HAP-1 (cell line): Measurements from ENCODE around the gene CNTNAP2.

Experiments used
- DNase-seq, 2 experiments: peaks; one replicate each; pipeline ENCODE4 v3.0.0-alpha.2; 2016 to 2020; ENCODE audit warnings: low spot score in 2 of 2
- H3K27me3 ChIP-seq: fragments of 250-450 bp; sonication (Bioruptor Pico); 2 replicates; pipeline ENCODE4 v1.5.1; 2020; ENCODE audit warnings: low read depth, mild to moderate bottlenecking, moderate library complexity
- H3K36me3 ChIP-seq: fragments of 250-450 bp; sonication (Bioruptor Pico); replicated peaks from 2 replicates; pipeline ENCODE4 v1.5.1; 2020; ENCODE audit warnings: mild to moderate bottlenecking
- H3K4me1 ChIP-seq: fragments of 250-450 bp; sonication (Bioruptor Pico); 2 replicates; pipeline ENCODE4 v1.5.1; 2020; ENCODE audit warnings: mild to moderate bottlenecking
- H3K4me3 ChIP-seq: fragments of 250-450 bp; sonication (Bioruptor Pico); 2 replicates; pipeline ENCODE4 v1.5.1; 2020; ENCODE audit warnings: mild to moderate bottlenecking, moderate library complexity
- H3K9me3 ChIP-seq: fragments of 250-450 bp; sonication (Bioruptor Pico); 2 replicates; pipeline ENCODE4 v1.5.1; 2020; ENCODE audit warnings: mild to moderate bottlenecking, moderate library complexity
- in situ Hi-C: fragments of 300-500 bp; cut with MboI; formaldehyde crosslinking; loops from 3 replicates; pipeline ENCODE4 v1.14.3; 2020; ENCODE audit warnings: low sequenced_read_pairs, inconsistent platforms, mixed read lengths

Gene CNTNAP2

DNA sequence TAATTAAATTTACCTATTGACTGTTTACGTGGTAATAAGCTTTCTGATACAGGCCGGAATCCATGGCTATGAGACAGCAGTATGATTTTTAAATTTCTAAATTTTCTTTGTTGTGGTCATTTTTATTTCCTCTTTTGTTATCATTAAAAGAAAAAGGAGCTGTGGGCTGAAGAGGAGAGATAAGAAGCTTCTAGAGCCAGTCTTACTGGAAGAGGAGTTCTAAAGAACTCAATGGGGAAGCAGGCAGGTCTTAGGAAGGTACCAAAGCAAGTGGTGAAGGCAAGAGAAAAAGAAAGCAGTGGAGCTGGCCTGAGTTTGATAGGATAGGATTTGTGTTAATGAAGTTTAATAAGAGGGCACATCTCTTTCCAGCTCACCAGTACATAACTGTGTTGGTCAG lies 1187.8 kb downstream of the CNTNAP2 start:
- Histone ChIP-seq H3K36me3 (no peaks in the 10 kb centered on the region), H3K4me1 (no peaks in the 10 kb centered on the region), H3K9me3 (no peaks in the 10 kb centered on the region), H3K27me3 (no peaks in the 10 kb centered on the region), H3K4me3 (no peak overlapping the region)
- in situ Hi-C loops: no loop called here
- DNase-seq: no peak

- no peak for DNase-seq
- no peak overlapping the region for H3K4me3 ChIP-seq
- no peaks in the 10 kb centered on the region for H3K27me3 ChIP-seq
- H3K4me1 ChIP-seq: no peaks in the 10 kb centered on the region
- no peaks in the 10 kb centered on the region for H3K36me3 ChIP-seq
- in situ Hi-C loops: no loop called here
- H3K9me3 ChIP-seq: no peaks in the 10 kb centered on the region
Observed at GRCh38 chr7:147305827-147306226, 1189.2 kb downstream of the CNTNAP2 start.

DNA sequence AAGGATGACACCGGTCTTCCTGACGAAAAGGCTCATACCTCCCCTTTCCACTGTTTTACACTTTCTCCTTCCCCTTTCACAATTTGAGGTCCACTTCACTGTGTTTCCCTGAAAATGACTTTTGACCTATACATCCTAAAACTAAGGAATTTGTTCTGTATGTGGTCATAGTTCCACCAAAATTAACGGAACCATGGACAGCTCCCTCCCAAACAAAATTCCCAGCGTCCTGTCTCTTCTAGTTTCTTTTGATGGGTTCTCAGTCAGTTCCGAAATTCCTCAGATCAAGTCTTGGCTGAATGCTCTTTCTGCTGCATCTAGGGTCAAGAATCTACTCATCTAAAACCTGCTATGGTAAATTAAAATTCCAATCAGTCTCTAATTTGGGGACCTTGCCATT lies 1191.9 kb downstream of the CNTNAP2 start:
- no peaks in the 10 kb centered on the region for H3K27me3 ChIP-seq
- no peak overlapping the region for H3K4me3 ChIP-seq
- in situ Hi-C loops: no loop called here
- no peak for DNase-seq
- no peaks in the 10 kb centered on the region for H3K4me1 ChIP-seq
- H3K9me3 ChIP-seq: no peaks in the 10 kb centered on the region
- H3K36me3 ChIP-seq: no peaks in the 10 kb centered on the region

DNA sequence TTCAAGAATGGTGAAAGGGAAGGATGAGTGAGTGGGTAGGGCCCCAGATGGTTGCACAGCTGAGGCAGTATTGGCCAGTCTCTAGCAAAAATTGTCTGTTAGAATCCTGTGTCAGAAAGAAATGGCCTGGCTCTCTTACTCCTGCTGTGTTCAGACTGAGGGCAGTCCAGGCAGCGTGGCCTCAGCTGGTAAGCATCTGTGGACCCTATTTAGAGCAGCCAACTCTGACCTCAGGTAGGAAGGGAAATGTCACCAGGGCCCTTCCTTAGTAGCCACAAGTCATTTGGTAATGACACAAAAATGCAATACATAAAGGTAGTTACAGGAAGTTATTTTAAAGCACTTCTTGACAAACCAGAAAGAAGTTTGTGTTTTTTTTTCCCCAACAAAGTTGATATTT lies 1194.7 kb downstream of the CNTNAP2 start:
- no peaks in the 10 kb centered on the region for H3K27me3 ChIP-seq
- in situ Hi-C loops: no loop called here
- no peaks in the 10 kb centered on the region for H3K9me3 ChIP-seq
- DNase-seq: no peak
- H3K4me1 ChIP-seq: no peaks in the 10 kb centered on the region
- no peak overlapping the region for H3K4me3 ChIP-seq
- H3K36me3 ChIP-seq: no peaks in the 10 kb centered on the region

GRCh38 chr7:147321504-147321903 lies 1204.9 kb downstream of the CNTNAP2 start:
- Histone ChIP-seq H3K4me1 (no peaks in the 10 kb centered on the region), H3K4me3 (no peak overlapping the region), H3K9me3 (no peaks in the 10 kb centered on the region), H3K36me3 (no peaks in the 10 kb centered on the region), H3K27me3 (no peaks in the 10 kb centered on the region)
- DNase-seq: no peak
- in situ Hi-C loops: no loop called here

DNA sequence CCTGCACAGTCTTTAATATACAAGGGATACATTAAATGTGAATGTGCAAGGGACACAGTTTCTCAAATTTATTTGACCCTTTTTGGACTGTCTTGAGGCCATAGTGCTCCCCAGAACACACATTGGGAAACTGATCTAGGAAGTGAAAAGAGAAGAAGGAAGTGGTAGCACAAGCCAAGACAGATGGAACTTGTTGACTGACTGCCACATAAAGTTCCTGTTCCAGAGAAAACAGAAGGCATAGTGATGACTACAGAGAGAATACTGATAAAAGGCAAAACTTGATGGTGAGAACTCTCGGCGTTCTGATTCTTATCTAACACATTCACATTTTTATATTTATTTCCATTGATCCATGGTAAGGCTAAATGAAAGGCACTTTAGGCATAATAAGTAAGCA lies 1216.4 kb downstream of the CNTNAP2 start:
- Histone ChIP-seq H3K4me1 (no peaks in the 10 kb centered on the region), H3K4me3 (no peak overlapping the region), H3K27me3 (no peaks in the 10 kb centered on the region), H3K9me3 (no peaks in the 10 kb centered on the region), H3K36me3 (no peaks in the 10 kb centered on the region)
- DNase-seq: no peak
- in situ Hi-C loops: no loop called here

DNA sequence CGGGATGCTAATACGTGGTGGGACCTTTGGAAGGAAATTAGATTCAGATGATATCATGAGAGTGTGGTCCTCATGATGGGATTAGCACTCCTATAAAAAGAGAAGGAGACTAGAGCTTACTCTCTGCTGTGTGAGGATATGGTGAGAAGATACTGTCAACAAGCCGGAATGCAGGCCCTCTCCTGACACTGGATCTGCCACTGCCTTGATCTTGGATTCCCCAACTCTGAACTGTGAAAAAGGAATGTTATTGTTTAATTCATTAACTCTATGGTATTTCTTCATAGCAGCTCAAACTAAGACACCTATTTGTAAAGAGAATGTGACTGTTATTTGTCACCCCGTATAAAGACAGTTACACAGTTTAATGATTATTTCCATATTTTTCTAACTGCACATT lies 1246.5 kb downstream of the CNTNAP2 start:
- no peaks in the 10 kb centered on the region for H3K36me3 ChIP-seq
- in situ Hi-C loops: no loop called here
- H3K9me3 ChIP-seq: no peaks in the 10 kb centered on the region
- no peak overlapping the region for H3K4me3 ChIP-seq
- no peaks in the 10 kb centered on the region for H3K27me3 ChIP-seq
- H3K4me1 ChIP-seq: no peaks in the 10 kb centered on the region
- DNase-seq: no peak

DNA sequence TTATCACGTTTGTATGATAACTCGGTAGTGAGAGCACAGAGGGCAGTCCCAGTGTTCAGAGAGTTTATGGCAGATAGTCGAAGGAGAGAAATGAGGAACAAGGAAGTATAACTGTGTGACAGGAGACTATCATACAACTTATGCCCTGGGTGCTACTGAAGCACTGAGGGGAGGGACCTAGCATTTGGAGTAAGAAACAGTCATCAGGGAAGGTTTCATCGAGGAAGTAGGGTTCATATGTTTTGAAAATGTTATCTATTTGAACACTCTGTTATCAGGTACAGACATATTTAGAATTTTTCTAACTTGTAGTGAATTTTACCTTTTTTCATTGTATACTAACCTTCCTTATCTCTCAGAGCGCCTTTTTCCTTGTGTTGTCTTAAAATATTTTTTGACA lies 1259.6 kb downstream of the CNTNAP2 start:
- Histone ChIP-seq H3K9me3 (no peaks in the 10 kb centered on the region), H3K36me3 (no peaks in the 10 kb centered on the region), H3K27me3 (no peaks in the 10 kb centered on the region), H3K4me1 (no peaks in the 10 kb centered on the region), H3K4me3 (no peak overlapping the region)
- DNase-seq: no peak
- in situ Hi-C loops: no loop called here

DNA sequence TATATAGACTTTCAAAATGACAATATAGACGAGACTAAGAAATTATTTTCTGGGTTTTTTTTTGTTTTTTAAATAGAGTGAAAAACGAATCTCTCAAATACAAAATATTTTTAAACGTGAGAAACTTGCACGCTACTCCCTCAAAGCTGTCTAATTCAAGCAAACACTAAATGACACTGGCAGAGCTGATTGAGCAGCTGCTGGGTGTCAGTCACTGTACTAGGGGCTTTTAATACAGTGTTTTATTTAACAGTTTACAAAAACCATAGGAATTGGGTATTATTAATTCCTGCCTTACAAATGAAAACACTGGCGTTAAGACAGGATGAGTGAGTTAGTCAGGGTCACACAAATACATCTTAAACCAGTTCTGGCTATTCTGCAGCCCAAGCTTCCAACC lies 1264.3 kb downstream of the CNTNAP2 start:
- in situ Hi-C loops: no loop called here
- H3K27me3 ChIP-seq: no peaks in the 10 kb centered on the region
- no peak for DNase-seq

DNA sequence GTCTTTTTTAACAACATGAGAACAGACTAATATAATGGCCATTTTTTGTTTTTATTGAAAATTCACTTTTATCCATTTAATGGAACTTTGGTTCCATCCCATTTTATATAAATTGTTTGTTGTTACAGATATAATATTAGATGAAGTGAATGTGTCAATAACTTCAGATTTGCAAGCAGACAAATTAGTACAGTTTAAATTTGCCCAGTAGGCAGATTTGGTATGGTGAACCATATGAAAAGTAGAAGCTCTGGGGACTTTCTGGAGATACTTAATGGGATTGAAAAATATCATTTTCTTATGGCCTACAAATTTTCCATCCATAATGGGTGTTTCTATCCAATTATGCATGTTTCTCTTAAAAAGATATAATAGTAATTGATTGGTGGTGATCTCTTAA lies 1277.7 kb downstream of the CNTNAP2 start:
- Histone ChIP-seq H3K4me1 (no peaks in the 10 kb centered on the region), H3K36me3 (no peaks in the 10 kb centered on the region), H3K9me3 (no peaks in the 10 kb centered on the region)

More for the DNA sequence above, 1264.3 kb downstream of the CNTNAP2 start:
- Histone ChIP-seq H3K36me3 (no peaks in the 10 kb centered on the region), H3K9me3 (no peaks in the 10 kb centered on the region), H3K4me1 (no peaks in the 10 kb centered on the region), H3K4me3 (no peak overlapping the region)

GRCh38 chr7:147400221-147400689 lies 1283.7 kb downstream of the CNTNAP2 start:
- Histone ChIP-seq H3K36me3 (no peaks in the 10 kb centered on the region), H3K4me1 (no peaks in the 10 kb centered on the region), H3K4me3 (no peak overlapping the region), H3K27me3 (no peaks in the 10 kb centered on the region), H3K9me3 (no peaks in the 10 kb centered on the region)
- no peak for DNase-seq
- in situ Hi-C loops: no loop called here

More for the DNA sequence above, 1277.7 kb downstream of the CNTNAP2 start:
- H3K27me3 ChIP-seq: no peaks in the 10 kb centered on the region
- DNase-seq: no peak
- in situ Hi-C loops: no loop called here
- no peak overlapping the region for H3K4me3 ChIP-seq

DNA sequence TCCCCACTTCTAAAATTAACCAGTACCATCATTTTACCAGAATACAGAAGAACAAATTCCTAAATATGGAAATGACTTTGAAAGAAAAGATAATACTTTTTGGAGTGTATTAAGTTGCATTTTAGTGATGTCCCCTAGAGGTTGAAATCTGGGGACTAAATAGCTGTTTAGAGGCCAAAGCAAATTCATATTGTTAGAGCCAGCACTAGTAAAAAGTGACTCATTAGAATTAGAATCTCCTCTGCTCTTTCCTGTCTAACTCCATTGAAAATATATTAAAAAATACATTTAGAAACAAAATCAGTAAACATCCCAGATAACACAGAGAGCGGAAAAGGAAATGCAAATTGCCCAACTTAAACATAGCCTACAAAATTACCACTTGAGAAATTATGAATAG lies 1284.3 kb downstream of the CNTNAP2 start:
- Histone ChIP-seq H3K36me3 (no peaks in the 10 kb centered on the region), H3K4me3 (no peak overlapping the region), H3K27me3 (no peaks in the 10 kb centered on the region), H3K4me1 (no peaks in the 10 kb centered on the region), H3K9me3 (no peaks in the 10 kb centered on the region)
- DNase-seq: no peak
- in situ Hi-C loops: no loop called here

DNA sequence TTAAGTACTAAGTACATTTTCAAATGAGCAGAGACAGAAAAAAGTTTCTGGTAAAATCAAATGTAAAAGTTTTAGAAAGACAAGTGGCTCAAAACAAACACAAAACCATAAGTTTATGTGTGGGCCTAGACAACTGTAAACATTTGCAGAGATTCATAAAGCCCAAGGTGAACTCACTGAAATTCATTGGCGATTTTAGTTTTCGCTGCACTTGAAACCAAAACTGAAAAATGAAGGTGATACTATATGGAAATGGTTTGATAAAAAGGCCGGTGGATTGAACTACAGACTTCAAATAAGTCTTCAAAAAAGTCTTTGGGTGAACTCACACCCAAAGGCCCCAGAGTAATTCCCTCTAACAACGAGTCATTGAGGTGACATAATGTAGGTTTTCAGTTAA lies 1289.0 kb downstream of the CNTNAP2 start:
- in situ Hi-C loops: no loop called here

DNA sequence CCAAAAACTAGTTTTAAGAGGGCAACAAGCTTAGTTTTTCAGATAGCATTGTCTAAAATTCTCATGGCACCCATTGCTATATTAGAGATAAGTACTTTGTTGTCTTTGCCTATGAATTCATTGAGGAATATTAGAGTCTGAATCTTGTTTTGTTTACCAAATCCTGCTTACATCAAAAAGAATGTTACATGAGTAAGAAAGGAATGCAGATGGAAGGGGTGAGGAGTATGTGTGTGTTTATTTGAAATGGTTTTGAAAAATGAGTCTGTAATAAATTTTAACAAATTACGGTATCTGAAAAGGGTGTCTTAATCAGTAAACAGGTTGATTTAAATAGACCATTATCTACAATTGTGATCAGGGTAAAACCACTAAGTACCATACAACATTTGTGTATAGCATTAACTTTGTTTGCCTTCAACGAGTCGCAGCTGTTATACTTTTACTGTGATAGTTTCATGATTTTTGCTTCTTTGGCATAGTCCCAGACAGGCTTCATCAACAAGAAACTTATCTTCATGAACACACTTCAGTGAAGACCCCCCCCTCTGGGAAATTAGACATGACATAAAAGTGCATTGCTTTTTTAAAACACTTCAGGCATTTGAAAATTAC lies 1290.0 kb downstream of the CNTNAP2 start:
- Histone ChIP-seq H3K4me1 (no peaks in the 10 kb centered on the region), H3K36me3 (no peaks in the 10 kb centered on the region), H3K4me3 (no peak overlapping the region), H3K9me3 (no peaks in the 10 kb centered on the region), H3K27me3 (no peaks in the 10 kb centered on the region)
- DNase-seq: no peak
- in situ Hi-C loops: no loop called here

More for the DNA sequence above, 1289.0 kb downstream of the CNTNAP2 start:
- H3K4me3 ChIP-seq: no peak overlapping the region
- no peaks in the 10 kb centered on the region for H3K4me1 ChIP-seq
- no peaks in the 10 kb centered on the region for H3K27me3 ChIP-seq
- no peaks in the 10 kb centered on the region for H3K36me3 ChIP-seq
- DNase-seq: no peak
- H3K9me3 ChIP-seq: no peaks in the 10 kb centered on the region

DNA sequence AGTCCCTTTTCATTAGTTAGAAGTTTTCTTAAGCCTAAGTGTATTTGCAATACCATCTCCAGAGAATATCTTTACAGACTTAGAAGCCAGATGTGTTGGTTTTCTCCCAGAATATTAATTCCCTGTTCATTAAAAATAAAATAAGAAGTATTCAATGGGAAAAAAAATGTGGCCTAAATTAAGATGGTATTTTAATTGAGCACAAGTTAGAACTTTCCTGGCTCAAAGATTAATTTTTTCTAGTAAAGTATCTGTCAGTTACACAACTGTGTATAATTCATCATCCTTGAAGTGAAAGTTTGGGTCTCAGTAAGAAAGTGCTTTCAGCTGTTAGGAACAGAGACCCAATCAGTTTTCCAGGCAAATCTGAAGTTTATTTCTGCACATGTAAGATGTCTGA lies 1294.5 kb downstream of the CNTNAP2 start:
- Histone ChIP-seq H3K4me3 (no peak overlapping the region), H3K36me3 (no peaks in the 10 kb centered on the region), H3K27me3 (no peaks in the 10 kb centered on the region), H3K9me3 (no peaks in the 10 kb centered on the region), H3K4me1 (no peaks in the 10 kb centered on the region)
- in situ Hi-C loops: no loop called here
- DNase-seq: no peak
